GM23338 (cell line): Measurements from ENCODE around the gene ALPL. TPM values are rescaled to one million over a fixed set of nuclear protein-coding genes. Genes with fewer than 3 reads are reported as not detected.
"Not testable (repeated sequence)": the region's sequence is repeated elsewhere in the genome, so short reads cannot be mapped to it uniquely, and the experiment has no call there.

Source experiments
- ATAC-seq: fragments of 200-7000 bp; cut with Tn5 transposase; 3 replicates; pipeline ENCODE4 v1.9.1; 2020
- DNase-seq: peaks from one replicate; pipeline ENCODE4 v3.0.0-alpha.2; 2015; ENCODE audit warnings: low spot score
- H2AFZ ChIP-seq: fragments of 200-600 bp; sonication (generic); 2 replicates; pipeline ENCODE4 v1.8.0; 2016; ENCODE audit warnings: antibody characterized with exemption, mild to moderate bottlenecking, moderate library complexity
- H3F3A ChIP-seq: fragments of 200-600 bp; sonication (generic); replicated peaks from 2 replicates; pipeline ENCODE4 v1.8.0; 2017; ENCODE audit warnings: antibody characterized with exemption, mixed run types, low read depth
- H3K27ac ChIP-seq: fragments of 200-600 bp; sonication (generic); 2 replicates; pipeline ENCODE4 v1.6.1; 2016; ENCODE audit warnings: low read depth
- H3K27me3 ChIP-seq: fragments of 200-600 bp; sonication (generic); 2 replicates; pipeline ENCODE4 v1.8.0; 2016; ENCODE audit warnings: mild to moderate bottlenecking, mixed run types, moderate library complexity; ENCODE audit not compliant: insufficient read depth
- H3K36me3 ChIP-seq: fragments of 200-600 bp; sonication (generic); 2 replicates; pipeline ENCODE4 v1.8.0; 2016; ENCODE audit warnings: mild to moderate bottlenecking; ENCODE audit not compliant: insufficient read depth
- H3K4me1 ChIP-seq: fragments of 200-600 bp; sonication (generic); 2 replicates; pipeline ENCODE4 v1.8.0; 2016; ENCODE audit warnings: mild to moderate bottlenecking, moderate library complexity; ENCODE audit not compliant: insufficient read depth
- H3K4me2 ChIP-seq: fragments of 200-600 bp; sonication (generic); 2 replicates; pipeline ENCODE4 v1.7.1; 2017; ENCODE audit warnings: mixed run types
- H3K4me3 ChIP-seq: fragments of 200-600 bp; sonication (generic); 2 replicates; pipeline ENCODE4 v1.6.1; 2016; ENCODE audit warnings: mixed run types
- H3K79me2 ChIP-seq: fragments of 200-600 bp; sonication (generic); replicated peaks from 2 replicates; pipeline ENCODE4 v1.8.0; 2017; ENCODE audit warnings: mild to moderate bottlenecking; ENCODE audit not compliant: insufficient read depth
- H3K9me2 ChIP-seq: fragments of 200-600 bp; sonication (generic); 2 replicates; pipeline ENCODE4 v1.8.0; 2017; ENCODE audit not compliant: insufficient read depth
- H4K20me1 ChIP-seq: fragments of 200-600 bp; sonication (generic); replicated peaks from 2 replicates; pipeline ENCODE4 v1.8.0; 2017; ENCODE audit warnings: mild to moderate bottlenecking; ENCODE audit not compliant: insufficient read depth
- H3K27ac Mint-ChIP-seq: 2 replicates; pipeline ENCODE4 v1.8.0; 2020; ENCODE audit warnings: inconsistent platforms, mild to moderate bottlenecking, moderate library complexity, mixed read lengths
- H3K27me3 Mint-ChIP-seq: 3 replicates; pipeline ENCODE4 v1.8.0; 2022; ENCODE audit warnings: low read depth, mild to moderate bottlenecking, moderate library complexity, mixed read lengths, inconsistent platforms; ENCODE audit not compliant: insufficient read depth, poor library complexity
- H3K36me3 Mint-ChIP-seq: 3 replicates; pipeline ENCODE4 v1.8.0; 2021; ENCODE audit warnings: low read depth, mild to moderate bottlenecking, inconsistent platforms, moderate library complexity, mixed read lengths
- H3K4me1 Mint-ChIP-seq: 3 replicates; pipeline ENCODE4 v1.8.0; 2020; ENCODE audit warnings: mild to moderate bottlenecking, inconsistent platforms, mixed read lengths
- H3K4me3 Mint-ChIP-seq: 3 replicates; pipeline ENCODE4 v1.8.0; 2021; ENCODE audit warnings: moderate library complexity, mild to moderate bottlenecking, inconsistent platforms, mixed read lengths
- H3K9me3 Mint-ChIP-seq: 3 replicates; pipeline ENCODE4 v1.8.0; 2020; ENCODE audit warnings: moderate library complexity, mild to moderate bottlenecking, inconsistent platforms, mixed read lengths
- EZH2 ChIP-seq: fragments of 200-600 bp; sonication (generic); IDR thresholded peaks from one replicate; pipeline ENCODE4 v1.8.0; 2017; ENCODE audit warnings: antibody characterized with exemption, mild to moderate bottlenecking, low read depth; ENCODE audit not compliant: unreplicated experiment
- polyA plus RNA-seq: library from polyadenylated mRNA; unstranded; fragments of >200 nt; fragmentation: Nextera tagmentation; extraction: Ambion mirVana; gene quantifications from 2 replicates; pipeline ENCODE4 v1.2.1, GENCODE V29; 2016
- total RNA-seq: library from RNA; depleted of rRNA; stranded (reverse); fragments of >200 nt; shearing (Covaris generic); gene quantifications from 2 replicates; pipeline ENCODE4 v1.2.3, GENCODE V29; 2014
- TF ChIP-seq, protein P1 (sequence below), 2 experiments: fragments of 200-600 bp in 1 of 2; sonication (generic) in 1 of 2; conservative IDR thresholded peaks; 2 replicates each; pipeline versions ENCODE4 v1.5.1 to v1.6.1; 2016 to 2017; ENCODE audit warnings: antibody characterized with exemption in 2 of 2, low read depth in 2 of 2, mild to moderate bottlenecking in 2 of 2, moderate library complexity in 1 of 2
- TF ChIP-seq, protein P2 (sequence below): IDR thresholded peaks from one replicate; pipeline ENCODE4 v1.6.1; 2018; ENCODE audit warnings: antibody characterized with exemption; ENCODE audit not compliant: unreplicated experiment

Gene ALPL
- total and polyA plus RNA-seq, 2 experiments from 2014 or later, result 116 to 187 TPM

DNA sequence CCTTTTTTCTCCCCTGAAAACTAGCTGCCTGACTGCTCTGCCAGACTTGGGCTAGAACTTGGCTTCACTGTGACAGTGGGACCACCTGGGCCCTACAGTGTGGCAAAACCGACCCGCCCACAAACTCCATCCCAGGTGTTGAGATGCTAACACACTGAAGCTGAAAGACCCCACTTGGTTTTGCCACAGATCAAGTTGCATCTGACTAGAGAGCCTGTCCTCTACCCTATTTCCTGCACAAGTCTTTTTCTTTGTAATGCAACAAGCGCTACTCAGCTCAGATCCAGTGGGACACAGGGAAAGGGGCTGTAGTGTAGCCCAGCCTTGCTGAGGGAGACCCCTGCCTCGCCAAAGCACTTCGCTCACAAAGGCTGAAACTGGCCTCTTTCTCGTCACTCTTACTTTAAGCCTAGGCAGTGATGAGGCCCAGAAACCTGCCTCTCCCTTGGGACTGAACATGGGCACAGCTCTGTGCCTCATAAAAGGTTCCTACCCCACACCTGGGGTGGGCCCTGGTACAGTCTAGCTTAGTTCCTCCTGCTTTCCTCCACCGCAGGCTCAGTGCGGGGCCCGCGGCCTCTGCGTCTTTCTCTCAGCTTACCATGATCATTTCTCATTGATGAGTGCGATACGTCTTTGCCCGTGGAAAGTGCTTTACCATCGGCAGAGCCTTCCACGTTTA, 9.7 kb downstream of the ALPL start:
- H3K27ac Mint-ChIP-seq, result peak overlapping the region; percentile 91
- TF ChIP-seq, protein P1, sequence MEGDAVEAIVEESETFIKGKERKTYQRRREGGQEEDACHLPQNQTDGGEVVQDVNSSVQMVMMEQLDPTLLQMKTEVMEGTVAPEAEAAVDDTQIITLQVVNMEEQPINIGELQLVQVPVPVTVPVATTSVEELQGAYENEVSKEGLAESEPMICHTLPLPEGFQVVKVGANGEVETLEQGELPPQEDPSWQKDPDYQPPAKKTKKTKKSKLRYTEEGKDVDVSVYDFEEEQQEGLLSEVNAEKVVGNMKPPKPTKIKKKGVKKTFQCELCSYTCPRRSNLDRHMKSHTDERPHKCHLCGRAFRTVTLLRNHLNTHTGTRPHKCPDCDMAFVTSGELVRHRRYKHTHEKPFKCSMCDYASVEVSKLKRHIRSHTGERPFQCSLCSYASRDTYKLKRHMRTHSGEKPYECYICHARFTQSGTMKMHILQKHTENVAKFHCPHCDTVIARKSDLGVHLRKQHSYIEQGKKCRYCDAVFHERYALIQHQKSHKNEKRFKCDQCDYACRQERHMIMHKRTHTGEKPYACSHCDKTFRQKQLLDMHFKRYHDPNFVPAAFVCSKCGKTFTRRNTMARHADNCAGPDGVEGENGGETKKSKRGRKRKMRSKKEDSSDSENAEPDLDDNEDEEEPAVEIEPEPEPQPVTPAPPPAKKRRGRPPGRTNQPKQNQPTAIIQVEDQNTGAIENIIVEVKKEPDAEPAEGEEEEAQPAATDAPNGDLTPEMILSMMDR (conservative IDR thresholded peaks at IDR 0.05; ENCODE audit: low read depth in 2 of 2), result no peak
- TF ChIP-seq, protein P2, sequence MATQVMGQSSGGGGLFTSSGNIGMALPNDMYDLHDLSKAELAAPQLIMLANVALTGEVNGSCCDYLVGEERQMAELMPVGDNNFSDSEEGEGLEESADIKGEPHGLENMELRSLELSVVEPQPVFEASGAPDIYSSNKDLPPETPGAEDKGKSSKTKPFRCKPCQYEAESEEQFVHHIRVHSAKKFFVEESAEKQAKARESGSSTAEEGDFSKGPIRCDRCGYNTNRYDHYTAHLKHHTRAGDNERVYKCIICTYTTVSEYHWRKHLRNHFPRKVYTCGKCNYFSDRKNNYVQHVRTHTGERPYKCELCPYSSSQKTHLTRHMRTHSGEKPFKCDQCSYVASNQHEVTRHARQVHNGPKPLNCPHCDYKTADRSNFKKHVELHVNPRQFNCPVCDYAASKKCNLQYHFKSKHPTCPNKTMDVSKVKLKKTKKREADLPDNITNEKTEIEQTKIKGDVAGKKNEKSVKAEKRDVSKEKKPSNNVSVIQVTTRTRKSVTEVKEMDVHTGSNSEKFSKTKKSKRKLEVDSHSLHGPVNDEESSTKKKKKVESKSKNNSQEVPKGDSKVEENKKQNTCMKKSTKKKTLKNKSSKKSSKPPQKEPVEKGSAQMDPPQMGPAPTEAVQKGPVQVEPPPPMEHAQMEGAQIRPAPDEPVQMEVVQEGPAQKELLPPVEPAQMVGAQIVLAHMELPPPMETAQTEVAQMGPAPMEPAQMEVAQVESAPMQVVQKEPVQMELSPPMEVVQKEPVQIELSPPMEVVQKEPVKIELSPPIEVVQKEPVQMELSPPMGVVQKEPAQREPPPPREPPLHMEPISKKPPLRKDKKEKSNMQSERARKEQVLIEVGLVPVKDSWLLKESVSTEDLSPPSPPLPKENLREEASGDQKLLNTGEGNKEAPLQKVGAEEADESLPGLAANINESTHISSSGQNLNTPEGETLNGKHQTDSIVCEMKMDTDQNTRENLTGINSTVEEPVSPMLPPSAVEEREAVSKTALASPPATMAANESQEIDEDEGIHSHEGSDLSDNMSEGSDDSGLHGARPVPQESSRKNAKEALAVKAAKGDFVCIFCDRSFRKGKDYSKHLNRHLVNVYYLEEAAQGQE, result no peak
- TF ChIP-seq EZH2, result no peak
- peak; percentile 75 for ATAC-seq
- H3K79me2 ChIP-seq, result peaks cover 81% of the 10 kb centered on the region
- peaks cover 51% of the 10 kb centered on the region for H3K4me1 Mint-ChIP-seq
- no peaks in the 10 kb centered on the region for H3K36me3 ChIP-seq
- H3K27me3 Mint-ChIP-seq, result peaks cover 5% of the 10 kb centered on the region
- H3K27ac ChIP-seq, result peak overlapping the region; percentile 85
- DNase-seq, result peak; percentile 71
- H3K4me1 ChIP-seq, result peaks cover 44% of the 10 kb centered on the region
- no peaks in the 10 kb centered on the region for H3K9me3 Mint-ChIP-seq
- no peaks in the 10 kb centered on the region for H3K9me2 ChIP-seq
- H3K4me3 Mint-ChIP-seq, result peak overlapping the region; percentile 42; the same call in 2 of the 3 replicates
- H2AFZ ChIP-seq, result no peak overlapping the region
- H3F3A ChIP-seq, result no peaks in the 10 kb centered on the region; the same call in 1 of the 2 replicates
- H3K4me3 ChIP-seq, result no peak overlapping the region
- H4K20me1 ChIP-seq, result peaks cover 26% of the 10 kb centered on the region
- H3K4me2 ChIP-seq, result peak overlapping the region; percentile 61
- H3K36me3 Mint-ChIP-seq, result peaks cover 3% of the 10 kb centered on the region; the same call in 1 of the 3 replicates
- no peaks in the 10 kb centered on the region for H3K27me3 ChIP-seq

DNA sequence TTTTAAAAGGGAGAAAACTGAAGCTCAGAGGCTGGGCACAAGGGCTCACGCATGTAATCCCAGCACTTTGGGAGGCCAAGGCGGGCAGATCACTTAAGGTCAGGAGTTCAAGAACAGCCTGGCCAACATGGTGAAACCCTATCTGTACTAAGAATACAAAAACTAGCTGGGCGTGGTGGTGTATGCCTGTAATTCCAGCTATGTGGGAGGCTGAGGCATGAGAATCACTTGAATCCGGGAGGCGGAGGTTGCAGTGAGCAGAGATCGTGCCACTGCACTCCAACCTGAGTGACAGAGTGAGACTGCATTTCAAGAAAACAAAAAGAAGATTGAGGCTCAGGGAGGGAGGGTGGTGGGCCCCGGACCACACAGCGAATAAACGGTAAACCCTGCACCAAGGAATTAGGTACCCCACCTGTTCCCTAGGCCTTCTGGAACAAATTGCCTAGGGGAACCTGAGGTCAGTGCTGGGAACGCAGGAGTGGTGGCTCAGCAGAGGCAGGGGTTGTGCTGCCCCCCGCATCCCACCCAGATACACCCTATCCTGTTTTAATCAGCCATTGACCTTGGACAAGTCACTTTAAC, 10.4 kb downstream of the ALPL start:
- Mint-ChIP-seq H3K27ac (peak overlapping the region; percentile 91), H3K4me1 (peaks cover 54% of the 10 kb centered on the region)
- H3K79me2 ChIP-seq, result peaks cover 81% of the 10 kb centered on the region
- not testable (repeated sequence) for H3K9me2 ChIP-seq, H2AFZ ChIP-seq, H3F3A ChIP-seq, H3K36me3 Mint-ChIP-seq, H3K4me3 Mint-ChIP-seq, H3K9me3 Mint-ChIP-seq, H3K36me3 ChIP-seq, H3K4me3 ChIP-seq, DNase-seq, H3K27me3 Mint-ChIP-seq, H3K27me3 ChIP-seq
- peak; percentile 7; the same call in 1 of the 3 replicates for ATAC-seq
- peaks cover 25% of the 10 kb centered on the region for H4K20me1 ChIP-seq
- peak overlapping the region; percentile 61; the same call in 1 of the 2 replicates for H3K4me2 ChIP-seq
- peak overlapping the region; percentile 85 for H3K27ac ChIP-seq
- H3K4me1 ChIP-seq, result peaks cover 44% of the 10 kb centered on the region
